Stimulated activated CD4-positive, alpha-beta T cell treated with anti-CD3 and anti-CD28 coated beads, TNF-alpha, amount 100 ng/mL, for 24 hours (primary cell): ENCODE data around the gene PKDCC.

Experiments
- DNase-seq, 3 experiments: peaks; one replicate each; pipeline ENCODE4 v3.0.0-alpha.2; 2020; ENCODE audit warnings: low read depth in 3 of 3

PKDCC gene

DNA sequence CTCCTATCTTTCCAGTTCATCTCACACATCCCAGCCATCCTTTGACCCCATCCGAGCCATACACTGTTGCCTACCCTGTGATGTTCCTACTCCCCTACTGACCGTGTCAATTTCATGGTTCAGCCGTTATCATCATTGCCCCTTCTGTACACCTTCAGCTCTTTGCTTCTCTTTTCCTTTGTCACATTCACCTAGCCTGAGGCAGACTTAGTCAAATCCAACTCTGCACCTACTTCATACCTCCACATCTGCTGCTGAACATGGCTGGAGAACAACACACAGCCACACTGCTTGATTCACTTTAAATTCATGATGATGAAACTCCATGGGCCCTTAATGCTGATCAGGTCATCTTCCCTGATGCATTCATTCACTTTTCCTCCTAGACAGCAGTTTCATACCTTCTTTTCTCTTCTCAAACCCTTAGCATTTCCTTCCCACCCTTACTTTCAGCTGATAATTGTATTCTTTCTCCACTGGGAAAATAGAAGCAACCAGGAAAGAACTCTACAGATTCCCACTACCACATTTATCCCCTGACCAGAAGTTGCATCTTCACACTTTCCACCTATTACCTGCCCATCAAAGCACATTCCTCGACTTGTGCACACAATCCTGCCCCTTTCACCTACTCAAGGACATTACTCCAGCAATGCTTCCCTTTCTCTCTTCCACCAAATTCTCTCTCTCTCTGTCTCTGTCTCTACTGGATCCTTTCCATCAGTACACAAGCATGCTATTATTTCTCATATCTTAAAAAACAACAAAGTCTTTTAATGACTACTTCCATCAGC is 59.6 kb downstream of the PKDCC start:
- DNase-seq = no peak
